ENCODE data around the gene RHOBTB3. TPM values are rescaled to one million over a fixed set of nuclear protein-coding genes. Genes with fewer than 3 reads are reported as not detected.

RHOBTB3 gene
- total RNA-seq, 2 donors from 2014 or later = 87.3 to 134 TPM

DNA sequence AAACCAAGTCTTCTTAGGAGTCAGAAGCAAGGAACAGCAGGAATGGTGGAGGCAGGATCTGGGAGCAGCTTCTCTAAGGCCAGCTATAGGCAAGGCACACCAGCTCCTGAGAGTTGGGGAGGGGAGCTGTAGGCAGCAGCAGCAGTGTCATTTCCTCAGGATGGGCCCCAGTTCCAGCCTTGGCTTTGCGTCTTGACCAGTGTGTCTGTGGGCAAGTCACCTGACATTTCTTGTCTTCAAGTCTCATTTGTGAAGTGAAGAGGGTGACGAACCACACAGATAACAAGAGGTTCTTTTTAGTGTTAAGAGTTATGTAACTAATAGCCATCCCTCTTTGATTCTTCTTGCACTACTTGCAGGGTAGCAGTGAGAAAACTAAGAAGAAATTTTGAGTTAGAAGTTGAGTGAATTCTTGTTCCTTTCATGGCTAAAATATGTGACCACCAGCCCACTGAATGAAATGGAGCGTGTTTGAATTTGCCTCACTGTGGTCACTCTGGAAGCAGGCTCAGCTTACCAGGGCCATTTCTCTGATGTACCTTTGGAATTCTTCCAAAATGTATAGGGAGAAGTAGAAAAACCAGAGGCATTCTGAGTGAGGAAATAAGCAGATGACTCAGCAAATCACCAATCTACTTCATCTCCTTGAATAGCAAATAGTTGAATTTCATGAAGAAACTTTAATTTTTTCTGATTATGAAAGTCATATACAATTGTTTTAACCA, 42.4 kb downstream of the RHOBTB3 start:
- WGBS = 89% methylated on average over 3 of the region's 3 CpGs

GRCh38 chr5:95777441-95777840, 46.3 kb downstream of the RHOBTB3 start:
- WGBS = 86% methylated on average over 3 of the region's 3 CpGs
- Histone ChIP-seq H3K27me3 (replicated peaks; ENCODE audit: insufficient read depth) (no peaks in the 10 kb centered on the region), H3K4me3 (no peak overlapping the region), H3K36me3 (no peaks in the 10 kb centered on the region), H3K9me3 (no peaks in the 10 kb centered on the region), H3K27ac (peak overlapping the region in 1 of 2 donors; percentile 8), H3K4me1 (replicated peaks) (no peaks in the 10 kb centered on the region)
- intact Hi-C loops (cut with DNase I) = loop anchor here (5.0 kb wide), 1 partner anchor 110 kb away; no protein-coding TSS in a partner anchor
- TF ChIP-seq, protein P1, sequence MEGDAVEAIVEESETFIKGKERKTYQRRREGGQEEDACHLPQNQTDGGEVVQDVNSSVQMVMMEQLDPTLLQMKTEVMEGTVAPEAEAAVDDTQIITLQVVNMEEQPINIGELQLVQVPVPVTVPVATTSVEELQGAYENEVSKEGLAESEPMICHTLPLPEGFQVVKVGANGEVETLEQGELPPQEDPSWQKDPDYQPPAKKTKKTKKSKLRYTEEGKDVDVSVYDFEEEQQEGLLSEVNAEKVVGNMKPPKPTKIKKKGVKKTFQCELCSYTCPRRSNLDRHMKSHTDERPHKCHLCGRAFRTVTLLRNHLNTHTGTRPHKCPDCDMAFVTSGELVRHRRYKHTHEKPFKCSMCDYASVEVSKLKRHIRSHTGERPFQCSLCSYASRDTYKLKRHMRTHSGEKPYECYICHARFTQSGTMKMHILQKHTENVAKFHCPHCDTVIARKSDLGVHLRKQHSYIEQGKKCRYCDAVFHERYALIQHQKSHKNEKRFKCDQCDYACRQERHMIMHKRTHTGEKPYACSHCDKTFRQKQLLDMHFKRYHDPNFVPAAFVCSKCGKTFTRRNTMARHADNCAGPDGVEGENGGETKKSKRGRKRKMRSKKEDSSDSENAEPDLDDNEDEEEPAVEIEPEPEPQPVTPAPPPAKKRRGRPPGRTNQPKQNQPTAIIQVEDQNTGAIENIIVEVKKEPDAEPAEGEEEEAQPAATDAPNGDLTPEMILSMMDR (IDR thresholded peaks at IDR 0.05) = no peak
- TF ChIP-seq POLR2AphosphoS5 (IDR thresholded peaks at IDR 0.05) = no peak
- TF ChIP-seq POLR2A (IDR thresholded peaks at IDR 0.05) = no peak
- no peak for DNase-seq (ENCODE audit: low spot score)

More for the DNA sequence above, 42.4 kb downstream of the RHOBTB3 start:
- no peak for TF ChIP-seq POLR2AphosphoS5 (IDR thresholded peaks at IDR 0.05)
- no peak for DNase-seq (ENCODE audit: low spot score)
- H3K36me3 ChIP-seq = no peaks in the 10 kb centered on the region
- no peaks in the 10 kb centered on the region for H3K9me3 ChIP-seq
- H3K4me1 ChIP-seq (replicated peaks) = peaks cover 4% of the 10 kb centered on the region
- no peaks in the 10 kb centered on the region for H3K27me3 ChIP-seq (replicated peaks; ENCODE audit: insufficient read depth)
- H3K27ac ChIP-seq = no peak overlapping the region
- H3K4me3 ChIP-seq = no peak overlapping the region
- intact Hi-C loops (cut with DNase I) = no loop called here

GRCh38 chr5:95778713-95779436, 47.7 kb downstream of the RHOBTB3 start:
- DNase-seq (ENCODE audit: low spot score) = no peak
- Histone ChIP-seq H3K27ac (peak overlapping the region; percentile 66 to 75), H3K27me3 (replicated peaks; ENCODE audit: insufficient read depth) (no peaks in the 10 kb centered on the region), H3K36me3 (no peaks in the 10 kb centered on the region), H3K4me3 (no peak overlapping the region), H3K4me1 (replicated peaks) (no peaks in the 10 kb centered on the region), H3K9me3 (no peaks in the 10 kb centered on the region)
- TF ChIP-seq POLR2A (IDR thresholded peaks at IDR 0.05) = no peak
- TF ChIP-seq, protein P1 (IDR thresholded peaks at IDR 0.05) = no peak
- WGBS = 73% methylated on average over 7 of the region's 7 CpGs
- intact Hi-C loops (cut with DNase I) = loop anchor here (2.0 to 5.0 kb wide), 2 partner anchors 68 to 112 kb away; no protein-coding TSS in a partner anchor

DNA sequence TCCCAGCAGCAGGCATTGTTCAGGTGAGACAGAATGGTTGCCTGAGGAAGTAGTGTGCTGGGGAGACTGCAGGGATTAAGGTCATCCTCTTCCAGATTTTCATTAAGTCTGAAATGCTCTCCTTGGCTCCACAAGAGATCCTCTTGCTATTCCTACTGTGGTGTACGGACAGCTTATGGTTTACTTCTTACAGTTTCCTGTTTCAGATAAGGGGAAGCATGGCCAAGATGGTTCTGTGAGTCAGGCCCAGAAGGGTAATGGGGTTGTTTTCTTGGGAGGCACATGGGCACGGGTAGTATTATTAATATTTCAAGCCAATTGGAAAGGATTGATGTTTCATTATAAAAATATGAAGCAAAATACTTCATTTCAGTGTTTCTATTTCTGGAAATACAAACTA, 48.5 kb downstream of the RHOBTB3 start:
- TF ChIP-seq POLR2A (IDR thresholded peaks at IDR 0.05) (no peak), POLR2AphosphoS5 (IDR thresholded peaks at IDR 0.05) (no peak)
- TF ChIP-seq, protein P1 (IDR thresholded peaks at IDR 0.05) = no peak
- Histone ChIP-seq H3K27ac (peak overlapping the region; percentile 66 to 75), H3K4me1 (replicated peaks) (no peaks in the 10 kb centered on the region), H3K27me3 (replicated peaks; ENCODE audit: insufficient read depth) (no peaks in the 10 kb centered on the region), H3K4me3 (no peak overlapping the region), H3K36me3 (no peaks in the 10 kb centered on the region), H3K9me3 (no peaks in the 10 kb centered on the region)
- intact Hi-C loops (cut with DNase I) = loop anchor here (2.0 to 10.0 kb wide), 6 partner anchors 47 to 555 kb away; partner anchors contain the start of genes ELL2 and RHOBTB3
- no peak for DNase-seq (ENCODE audit: low spot score)
- WGBS = 55% methylated on average over 2 of the region's 2 CpGs

DNA sequence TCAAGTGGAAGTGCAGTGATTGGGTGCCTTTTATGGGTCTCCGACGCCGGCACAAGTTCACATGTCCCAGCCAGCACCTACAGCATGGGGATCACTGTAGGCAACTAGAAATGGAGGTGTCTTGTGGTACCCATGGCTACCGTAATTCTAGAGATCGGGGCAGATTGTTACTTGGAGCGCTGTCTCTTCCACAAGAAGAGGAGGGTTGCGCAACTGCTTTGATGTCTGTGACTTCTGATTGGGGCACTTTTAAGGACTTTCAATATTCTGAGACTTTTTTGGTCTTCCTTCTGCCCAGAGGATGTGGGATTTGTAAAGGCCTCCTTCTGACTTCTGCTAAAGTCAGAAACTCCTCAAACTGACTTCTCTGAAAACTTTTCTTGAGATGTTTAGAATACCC, 49.5 kb downstream of the RHOBTB3 start:
- DNase-seq (ENCODE audit: low spot score) = peak; percentile 16
- Histone ChIP-seq H3K36me3 (no peaks in the 10 kb centered on the region), H3K4me1 (replicated peaks) (no peaks in the 10 kb centered on the region), H3K27me3 (replicated peaks; ENCODE audit: insufficient read depth) (no peaks in the 10 kb centered on the region), H3K4me3 (no peak overlapping the region), H3K9me3 (no peaks in the 10 kb centered on the region), H3K27ac (peak overlapping the region; percentile 66 to 75)
- TF ChIP-seq POLR2A (IDR thresholded peaks at IDR 0.05) = no peak
- TF ChIP-seq, protein P1 (IDR thresholded peaks at IDR 0.05) = no peak
- no peak for TF ChIP-seq POLR2AphosphoS5 (IDR thresholded peaks at IDR 0.05)
- intact Hi-C loops (cut with DNase I) = loop anchor here (5.0 to 10.0 kb wide), 4 partner anchors 48 to 554 kb away; partner anchors contain the start of genes ELL2 and RHOBTB3
- 59% methylated on average over 7 of the region's 7 CpGs for WGBS

Measured in prostate gland (tissue), 2 donors.